HG03175 (cell line): ENCODE measurements around the gene UBALD1.
"Not testable (repeated sequence)": the region's sequence is repeated elsewhere in the genome, so short reads cannot be mapped to it uniquely, and the experiment has no call there.

Source experiments
- ATAC-seq: cut with Tn5 transposase; IDR thresholded peaks from one replicate; pipeline ENCODE4 v1.9.1; 2021; ENCODE audit warnings: mild to moderate bottlenecking, moderate library complexity; ENCODE audit not compliant: unreplicated experiment

Gene UBALD1

GRCh38 chr16:4599037-4599436 lies 15.7 kb downstream of the UBALD1 start:
- no peak for ATAC-seq

- no peak for ATAC-seq
Observed at GRCh38 chr16:4597174-4597573, 17.5 kb downstream of the UBALD1 start.

- no peak for ATAC-seq
Observed at GRCh38 chr16:4594433-4595410, 20.0 kb downstream of the UBALD1 start.

- no peak for ATAC-seq
Observed at GRCh38 chr16:4593086-4593485, 21.6 kb downstream of the UBALD1 start.

- no peak for ATAC-seq
Observed at GRCh38 chr16:4591706-4592470, 22.8 kb downstream of the UBALD1 start.

GRCh38 chr16:4591191-4591590 lies 23.5 kb downstream of the UBALD1 start:
- no peak for ATAC-seq

- ATAC-seq = no peak
Observed at GRCh38 chr16:4588961-4589360, 25.7 kb downstream of the UBALD1 start.

- ATAC-seq = no peak
Observed at GRCh38 chr16:4588386-4588785, 26.3 kb downstream of the UBALD1 start.

GRCh38 chr16:4586291-4586690 lies 28.4 kb downstream of the UBALD1 start:
- no peak for ATAC-seq

GRCh38 chr16:4583906-4584305 lies 30.8 kb downstream of the UBALD1 start:
- no peak for ATAC-seq

GRCh38 chr16:4580250-4580649 lies 34.4 kb downstream of the UBALD1 start:
- ATAC-seq = no peak

- ATAC-seq = no peak
Observed at GRCh38 chr16:4578961-4579530, 35.6 kb downstream of the UBALD1 start.

GRCh38 chr16:4576008-4576407 lies 38.7 kb downstream of the UBALD1 start:
- ATAC-seq = no peak

GRCh38 chr16:4574919-4575705 lies 39.6 kb downstream of the UBALD1 start:
- ATAC-seq = no peak

- not testable (repeated sequence) for ATAC-seq
Observed at GRCh38 chr16:4573926-4574325, 40.8 kb downstream of the UBALD1 start.

GRCh38 chr16:4572715-4573114 lies 42.0 kb downstream of the UBALD1 start:
- no peak for ATAC-seq

- no peak for ATAC-seq
Observed at GRCh38 chr16:4570688-4571321, 43.9 kb downstream of the UBALD1 start.

- no peak for ATAC-seq
Observed at GRCh38 chr16:4570086-4570485, 44.6 kb downstream of the UBALD1 start.

- no peak for ATAC-seq
Observed at GRCh38 chr16:4566144-4566543, 48.5 kb downstream of the UBALD1 start.

GRCh38 chr16:4564661-4565267 lies 49.9 kb downstream of the UBALD1 start:
- no peak for ATAC-seq
